Forelimb muscle (tissue), 1 donor: ENCODE results near the gene SOS1. TPM values are rescaled to one million over a fixed set of nuclear protein-coding genes. Genes with fewer than 3 reads are reported as not detected.

Experiments
- DNase-seq: peaks from one replicate; pipeline ENCODE4 v3.0.0-alpha.2; 2013; ENCODE audit warnings: low read depth
- polyA plus RNA-seq: library from polyadenylated mRNA; unstranded; fragments of 120-200 nt; gene quantifications from one replicate; pipeline ENCODE4 v1.2.1, GENCODE V29; 2013; ENCODE audit not compliant: insufficient read length

The SOS1 gene
- polyA plus RNA-seq, 1 donor: 29.7 TPM

GRCh38 chr2:39024833-39025232 is 96.0 kb downstream of the SOS1 start:
- no peak for DNase-seq

DNA sequence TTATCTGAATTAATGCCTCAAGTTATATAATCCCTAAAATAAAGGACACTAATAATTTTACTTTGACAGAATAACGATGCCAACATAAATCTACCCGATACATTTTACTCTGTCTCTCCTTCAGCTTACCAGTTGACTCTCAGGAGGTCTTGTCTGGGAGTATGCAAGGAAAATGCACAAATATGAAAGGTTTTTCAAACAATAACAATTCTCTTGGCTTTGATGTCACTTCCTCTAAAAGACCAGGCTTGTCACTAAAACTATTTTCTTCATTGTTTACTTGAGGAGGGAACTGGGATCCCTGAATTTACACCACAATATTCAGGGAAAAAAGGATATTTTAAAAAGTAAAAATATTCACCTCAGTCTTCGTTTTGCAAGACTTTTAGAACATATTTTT is 97.2 kb downstream of the SOS1 start:
- no peak for DNase-seq

DNA sequence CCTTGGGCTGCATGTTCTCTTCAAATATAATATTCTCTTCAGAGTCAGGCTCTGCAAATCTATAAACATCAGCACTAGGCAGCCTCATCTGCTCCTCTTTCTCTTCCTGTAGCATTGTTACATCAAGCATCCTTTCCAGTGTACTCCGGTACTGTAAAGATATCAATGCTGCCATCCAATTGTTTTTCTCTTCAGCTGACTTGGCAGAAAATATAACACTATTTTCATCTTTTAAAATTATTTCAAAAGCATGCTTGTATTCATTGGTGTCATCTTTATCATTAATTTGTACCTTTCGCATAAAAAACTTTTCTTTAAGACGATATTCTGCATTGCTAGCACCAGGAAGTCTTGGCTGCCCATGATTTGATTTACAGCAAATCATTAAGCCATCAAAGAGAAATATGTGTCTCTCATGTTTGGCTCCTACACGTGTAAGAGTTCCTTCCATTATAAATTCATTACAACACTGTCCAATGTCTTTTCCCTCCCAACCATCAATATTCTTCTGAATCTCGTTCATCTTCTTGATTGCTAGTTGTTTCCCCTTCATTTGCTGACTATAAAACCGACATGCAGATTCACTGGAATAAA is 98.1 kb downstream of the SOS1 start:
- DNase-seq: no peak

GRCh38 chr2:39020383-39020782 is 100.5 kb downstream of the SOS1 start:
- no peak for DNase-seq

- no peak for DNase-seq
Observed at GRCh38 chr2:39018638-39019037, 102.2 kb downstream of the SOS1 start.

DNA sequence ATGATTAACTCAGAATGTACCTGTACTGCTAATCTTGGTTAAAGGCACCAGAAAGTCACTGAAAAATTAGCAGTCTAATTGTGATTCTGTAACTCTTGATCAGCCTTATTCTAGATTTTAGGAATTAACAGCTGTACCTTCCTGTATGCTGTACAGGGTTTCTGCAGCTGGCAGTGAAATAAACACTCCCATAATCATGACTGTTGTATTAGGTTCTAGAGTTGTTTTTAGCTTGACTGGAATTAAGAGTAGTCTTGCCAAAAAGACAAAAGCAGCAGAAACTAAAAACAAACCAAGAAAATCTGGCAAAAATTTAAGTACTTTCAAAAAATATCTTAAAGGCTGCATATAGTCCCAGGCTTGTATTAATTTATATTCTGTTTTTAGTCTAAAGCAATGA is 103.5 kb downstream of the SOS1 start:
- no peak for DNase-seq

DNA sequence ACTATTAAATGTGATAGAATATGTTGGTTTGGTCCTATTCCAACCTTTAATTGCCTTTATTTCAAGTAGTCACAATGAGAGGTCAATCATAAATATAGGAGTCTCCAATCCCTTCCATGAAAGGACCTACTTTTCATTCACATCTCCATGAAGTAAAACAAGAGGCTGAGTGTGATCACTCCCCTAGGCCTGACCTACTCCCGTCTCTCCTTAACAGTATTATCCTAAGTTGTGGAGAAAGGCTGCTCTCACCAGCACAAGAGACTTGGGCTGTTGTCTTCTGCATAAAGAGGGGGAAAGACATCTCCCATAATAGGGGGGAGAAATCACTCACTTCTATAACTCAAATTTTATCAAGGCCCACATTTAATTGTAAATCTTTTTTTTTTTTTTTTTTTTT is 105.4 kb downstream of the SOS1 start:
- DNase-seq: no peak

DNA sequence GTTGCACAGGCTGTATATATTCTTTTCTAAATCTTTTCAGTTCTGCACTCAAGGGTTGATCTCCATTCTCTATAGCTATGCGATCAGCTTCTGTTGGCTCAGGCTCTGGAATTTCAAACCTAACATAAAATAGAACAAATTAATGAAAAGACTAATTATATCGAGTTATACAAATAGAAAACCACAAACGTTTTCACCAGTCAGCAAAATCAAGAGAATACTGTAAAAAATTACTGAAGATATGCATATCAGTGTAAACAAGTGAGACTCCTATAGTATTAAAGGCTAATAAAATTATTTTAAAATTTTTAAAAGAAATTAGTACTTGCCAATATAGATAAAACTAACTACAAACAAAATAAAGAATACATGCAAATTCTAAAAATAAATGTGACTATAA is 107.0 kb downstream of the SOS1 start:
- DNase-seq: no peak

GRCh38 chr2:39008665-39009064 is 112.2 kb downstream of the SOS1 start:
- DNase-seq: no peak

GRCh38 chr2:39007875-39008504 is 112.9 kb downstream of the SOS1 start:
- no peak for DNase-seq

GRCh38 chr2:39000552-39000951 is 120.3 kb downstream of the SOS1 start:
- DNase-seq: no peak

- no peak for DNase-seq
Observed at GRCh38 chr2:38997781-38998180, 123.1 kb downstream of the SOS1 start.

GRCh38 chr2:38991899-38992298 is 129.0 kb downstream of the SOS1 start:
- no peak for DNase-seq

- no peak for DNase-seq
Observed at GRCh38 chr2:38988716-38989115, 132.1 kb downstream of the SOS1 start.

DNA sequence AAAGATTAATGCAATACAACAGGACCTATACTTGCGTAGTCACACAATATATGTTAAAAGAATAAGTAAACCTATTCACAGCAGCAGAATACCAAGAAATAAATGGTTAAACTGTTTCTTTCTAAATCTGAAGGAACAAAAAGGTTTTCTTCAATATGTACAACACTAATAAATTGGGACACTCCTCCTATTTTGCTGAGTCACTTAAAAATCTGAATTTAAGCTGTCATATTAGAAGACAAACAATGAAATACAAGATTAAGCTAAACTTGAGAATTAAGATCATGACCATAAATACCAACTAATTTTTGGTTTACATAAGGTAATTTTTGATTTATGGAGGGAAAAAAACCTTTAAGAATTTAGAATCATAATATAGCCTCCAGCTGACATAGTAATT is 138.4 kb downstream of the SOS1 start:
- DNase-seq: no peak

GRCh38 chr2:38981670-38982357 is 139.0 kb downstream of the SOS1 start:
- DNase-seq: no peak

- no peak for DNase-seq
Observed at GRCh38 chr2:38981003-38981669, 139.7 kb downstream of the SOS1 start.

GRCh38 chr2:38978908-38979307 is 141.9 kb downstream of the SOS1 start:
- no peak for DNase-seq

GRCh38 chr2:38978296-38978903 is 142.5 kb downstream of the SOS1 start:
- no peak for DNase-seq

DNA sequence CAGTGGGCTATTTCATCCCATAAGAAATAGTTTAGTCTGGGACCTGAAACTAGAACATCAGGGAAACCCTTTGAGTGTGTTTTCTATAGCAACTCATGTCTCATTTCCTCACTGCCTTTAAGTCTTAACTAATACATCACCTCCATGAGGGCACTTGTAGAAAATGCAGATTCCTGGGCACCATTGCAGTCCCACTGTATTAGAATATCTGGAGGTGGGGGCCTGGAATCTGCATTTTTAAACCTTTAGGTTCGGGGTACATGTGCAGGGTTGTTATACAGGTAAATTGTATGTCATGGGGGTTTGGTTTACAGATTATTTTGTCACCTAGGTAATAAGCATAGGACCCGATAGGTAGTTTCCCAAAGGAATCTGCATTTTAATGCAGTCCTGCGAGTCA is 143.8 kb downstream of the SOS1 start:
- no peak for DNase-seq

DNA sequence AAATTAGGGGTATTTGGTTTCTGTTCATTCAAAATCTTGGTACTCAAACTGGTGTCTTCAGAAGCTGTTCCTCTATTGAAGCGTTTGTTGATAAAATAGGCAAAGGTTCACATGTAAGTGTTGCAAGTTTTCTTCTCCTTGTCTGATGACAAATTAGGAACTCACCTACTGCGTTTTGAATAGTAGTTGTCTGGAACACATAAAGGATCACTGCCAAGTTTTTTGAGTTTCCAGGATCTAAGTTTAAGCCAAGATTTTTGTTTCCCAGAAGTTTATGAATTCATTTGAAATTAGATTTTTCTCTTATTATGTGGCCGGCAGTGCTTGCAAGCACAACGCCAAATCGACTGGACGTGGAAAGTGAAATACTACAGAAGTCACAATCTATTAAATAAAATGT is 145.8 kb downstream of the SOS1 start:
- DNase-seq: no peak

DNA sequence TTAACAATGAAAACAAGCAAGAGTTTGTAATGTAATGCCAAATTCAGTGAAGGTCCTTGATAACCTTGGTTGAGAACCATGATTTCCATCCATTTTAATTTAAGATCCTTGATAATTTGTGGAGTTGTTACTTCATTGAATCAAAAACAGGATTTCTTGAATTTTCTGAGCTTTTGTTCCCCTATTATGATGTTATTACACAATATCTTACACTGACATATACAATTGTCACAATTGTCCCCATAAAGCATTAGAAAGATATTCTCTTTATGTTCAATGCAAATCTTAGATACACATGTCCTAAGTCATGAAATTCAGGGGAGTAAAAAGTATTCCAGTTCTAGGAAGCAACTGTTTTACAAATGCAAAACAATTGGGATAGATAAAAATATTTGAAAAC is 147.6 kb downstream of the SOS1 start:
- DNase-seq: no peak
